HL-60 (cell line): ENCODE results near the gene NKAIN4.

ENCODE experiments used
- CTCF ChIP-seq: IDR thresholded peaks from one replicate; pipeline ENCODE4 v1.5.1; 2011; ENCODE audit warnings: low read length, control low read depth, inconsistent platforms; ENCODE audit not compliant: insufficient read depth
- GABPA ChIP-seq: IDR thresholded peaks from 2 replicates; pipeline ENCODE4 v1.6.1; 2012; ENCODE audit warnings: low read depth
- POLR2AphosphoS5 ChIP-seq: IDR thresholded peaks from 2 replicates; pipeline ENCODE4 v1.6.1; 2012; ENCODE audit warnings: low read depth
- REST ChIP-seq: IDR thresholded peaks from 2 replicates; pipeline ENCODE4 v1.6.1; 2012; ENCODE audit warnings: low read depth; ENCODE audit not compliant: insufficient replicate concordance

DNA sequence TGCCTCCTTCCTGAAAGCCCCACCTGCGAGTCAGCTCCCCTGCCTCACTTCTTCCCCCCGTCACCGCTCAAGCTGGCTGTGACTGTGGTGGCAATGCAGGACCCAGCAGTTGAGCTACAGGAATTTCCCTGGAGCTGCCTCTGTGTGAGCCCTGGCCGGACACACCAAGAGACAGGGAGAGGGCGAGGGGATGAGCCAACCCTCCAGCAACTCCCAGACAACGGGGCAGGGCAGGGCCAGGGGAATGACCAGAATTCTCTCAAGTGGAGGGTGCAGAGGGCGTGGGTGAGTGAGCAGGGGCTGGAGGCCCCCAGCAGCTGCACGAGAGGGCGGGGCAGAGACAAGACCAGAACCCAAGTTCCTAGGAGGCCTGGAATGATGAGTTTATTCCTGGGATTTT lies 13.4 kb upstream of the NKAIN4 start:
- no peak for TF ChIP-seq POLR2AphosphoS5
- TF ChIP-seq CTCF = no peak
- TF ChIP-seq REST = no peak
- TF ChIP-seq GABPA = no peak
